AG09309 (cell line): ENCODE data around the gene GALNT9.

Experiments used
- DNase-seq: peaks from one replicate; pipeline ENCODE4 v3.0.0-alpha.2; 2010; ENCODE audit warnings: low read depth
- H3K4me3 ChIP-seq: 2 replicates; pipeline ENCODE4 v1.5.1; 2011; ENCODE audit warnings: mild to moderate bottlenecking, low read depth, low read length, moderate library complexity; ENCODE audit not compliant: control insufficient read depth
- CTCF ChIP-seq: IDR thresholded peaks from 2 replicates; pipeline ENCODE4 v1.5.1; 2011; ENCODE audit warnings: mild to moderate bottlenecking, low read depth, low read length, inconsistent platforms; ENCODE audit not compliant: insufficient read depth, control insufficient read depth; ENCODE audit errors: missing control alignments

The GALNT9 gene

GRCh38 chr12:132186857-132187620, 142.3 kb downstream of the GALNT9 start:
- TF ChIP-seq CTCF: no peak
- no peak for DNase-seq
- H3K4me3 ChIP-seq: no peak overlapping the region

- DNase-seq: no peak
- no peak for TF ChIP-seq CTCF
- no peak overlapping the region for H3K4me3 ChIP-seq
Measured at GRCh38 chr12:132186208-132186856, 143.1 kb downstream of the GALNT9 start.

- TF ChIP-seq CTCF: no peak
- no peak overlapping the region for H3K4me3 ChIP-seq
- no peak for DNase-seq
Measured at GRCh38 chr12:132185705-132186104, 143.7 kb downstream of the GALNT9 start.

- DNase-seq: no peak
- TF ChIP-seq CTCF: no peak
- H3K4me3 ChIP-seq: no peak overlapping the region
Measured at GRCh38 chr12:132182711-132183365, 146.6 kb downstream of the GALNT9 start.

GRCh38 chr12:132182206-132182710, 147.1 kb downstream of the GALNT9 start:
- no peak overlapping the region for H3K4me3 ChIP-seq
- TF ChIP-seq CTCF: no peak
- no peak for DNase-seq

GRCh38 chr12:132181570-132182200, 147.7 kb downstream of the GALNT9 start:
- no peak overlapping the region for H3K4me3 ChIP-seq
- no peak for TF ChIP-seq CTCF
- DNase-seq: no peak
